NCI-H1048 (cell line): ENCODE data around the gene PITPNC1.
A peak's percentile ranks its signal among the peaks of the same experiment; 100 is the strongest.
"Not testable (repeated sequence)": the region's sequence is repeated elsewhere in the genome, so short reads cannot be mapped to it uniquely, and the experiment has no call there.

Experiments
- DNase-seq: peaks from one replicate; lab custom pipeline; 2025; lab: John Stamatoyannopoulos, UW

PITPNC1 gene

DNA sequence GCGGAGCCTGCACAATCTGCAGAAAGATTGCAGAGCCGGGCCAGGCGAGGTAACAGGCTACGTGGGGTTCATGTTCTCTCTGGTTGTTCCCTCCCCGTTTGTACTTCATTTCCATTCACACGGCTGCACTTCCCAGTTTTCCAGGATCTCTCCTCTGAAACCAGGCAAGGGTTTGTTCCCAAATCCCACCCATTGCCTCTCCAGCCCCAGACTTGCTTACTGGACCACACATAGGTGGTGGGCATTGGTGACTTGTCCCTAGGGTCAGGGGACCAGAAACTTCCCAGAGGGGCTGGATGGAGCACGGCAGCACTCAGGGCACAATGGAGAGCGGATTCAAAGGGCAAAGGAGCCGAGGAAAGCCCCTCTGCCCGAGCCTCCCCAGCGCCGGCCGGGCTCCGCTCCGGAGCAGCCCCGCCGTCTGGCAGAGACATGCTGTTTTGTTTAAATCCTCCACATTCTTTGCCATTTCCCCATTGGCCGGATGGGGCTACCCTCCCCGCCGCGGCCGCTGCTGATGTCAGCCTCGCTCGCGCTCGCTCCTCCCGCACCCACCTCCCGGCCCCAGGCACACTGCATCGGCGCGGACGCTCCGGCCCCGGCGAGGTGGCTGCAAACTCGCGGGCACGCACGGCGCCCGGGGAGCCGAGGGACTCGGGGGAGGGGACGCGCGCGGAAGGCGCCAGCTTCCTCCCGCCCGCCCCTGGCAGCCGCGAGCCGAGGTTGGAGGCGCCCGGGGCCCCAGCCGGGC is at the start of gene PITPNC1:
TSS of gene PITPNC1 (plus strand) at position 545 of the 751 bp plus-strand sequence.
- DNase-seq, result no peak

DNA sequence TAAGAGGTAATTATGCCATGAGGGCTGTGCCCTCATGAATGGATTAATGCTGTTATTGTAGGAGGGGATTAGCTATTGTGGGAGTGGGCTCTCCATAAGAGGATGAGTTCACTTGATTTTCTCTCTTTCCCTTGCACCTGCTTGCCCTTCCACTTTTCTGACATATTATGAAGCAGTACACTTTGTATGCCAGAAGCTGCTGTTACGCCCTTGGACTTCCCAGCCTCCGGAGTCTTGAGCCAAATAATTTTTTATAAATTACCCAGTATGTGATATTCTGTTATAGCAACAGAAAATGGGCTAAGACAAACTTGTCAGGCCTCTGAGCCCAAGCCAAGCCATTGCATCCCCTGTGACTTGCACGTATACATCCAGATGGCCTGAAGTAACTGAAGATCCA is 49.1 kb upstream of the PITPNC1 start:
- no peak for DNase-seq

DNA sequence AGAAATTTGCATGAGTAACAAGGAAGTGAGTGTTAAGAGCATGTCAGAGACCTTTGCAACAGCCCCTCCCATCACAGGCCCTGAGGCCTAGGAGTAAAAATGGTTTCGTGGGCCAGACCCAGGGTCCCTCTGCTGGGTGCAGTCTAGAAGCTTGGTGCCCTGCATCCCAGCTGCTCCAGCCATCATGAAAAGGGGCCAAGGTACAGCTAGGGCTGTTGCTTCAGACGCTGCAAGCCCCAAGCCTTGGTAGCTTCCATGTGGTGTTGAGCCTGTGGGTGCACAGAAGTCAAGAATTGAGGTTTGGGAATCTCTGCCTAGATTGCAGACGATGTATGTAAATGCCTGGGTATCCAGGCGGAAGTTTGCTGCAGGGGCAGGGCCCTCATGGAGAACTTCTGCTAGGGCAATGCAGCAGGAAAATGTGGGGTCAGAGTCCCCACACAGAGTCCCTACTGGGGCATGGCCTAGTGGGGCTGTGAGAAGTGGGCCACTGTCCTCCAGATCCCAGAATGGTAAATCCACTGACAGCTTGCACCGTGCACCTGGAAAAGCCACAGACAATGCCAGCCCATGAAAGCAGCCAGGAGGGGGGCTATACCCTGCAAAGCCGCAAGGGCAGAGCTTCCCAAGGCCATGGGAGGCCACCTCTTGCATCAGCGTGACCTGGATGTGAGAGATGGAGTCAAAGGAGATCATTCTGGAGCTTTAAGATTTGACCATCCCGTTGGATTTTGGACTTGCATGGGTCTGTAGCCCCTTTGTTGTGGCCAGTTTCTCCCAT is 45.5 kb upstream of the PITPNC1 start:
- not testable (repeated sequence) for DNase-seq

DNA sequence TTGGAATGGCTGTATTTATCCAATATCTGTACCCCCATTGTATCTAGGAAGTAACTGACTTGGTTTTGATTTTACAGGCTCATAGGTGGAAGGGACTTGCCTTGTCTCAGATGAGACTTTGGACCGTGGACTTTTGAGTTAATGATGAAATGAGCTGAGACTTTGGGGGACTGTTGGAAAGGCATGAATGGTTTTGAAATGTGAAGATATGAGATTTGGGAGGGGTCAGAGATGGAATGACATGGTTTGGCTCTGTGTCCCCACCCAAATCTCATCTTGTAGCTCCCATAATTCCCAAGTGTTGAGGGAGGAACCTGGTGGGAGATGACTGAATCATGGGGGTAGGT is 44.9 kb upstream of the PITPNC1 start:
- DNase-seq, result not testable (repeated sequence)

DNA sequence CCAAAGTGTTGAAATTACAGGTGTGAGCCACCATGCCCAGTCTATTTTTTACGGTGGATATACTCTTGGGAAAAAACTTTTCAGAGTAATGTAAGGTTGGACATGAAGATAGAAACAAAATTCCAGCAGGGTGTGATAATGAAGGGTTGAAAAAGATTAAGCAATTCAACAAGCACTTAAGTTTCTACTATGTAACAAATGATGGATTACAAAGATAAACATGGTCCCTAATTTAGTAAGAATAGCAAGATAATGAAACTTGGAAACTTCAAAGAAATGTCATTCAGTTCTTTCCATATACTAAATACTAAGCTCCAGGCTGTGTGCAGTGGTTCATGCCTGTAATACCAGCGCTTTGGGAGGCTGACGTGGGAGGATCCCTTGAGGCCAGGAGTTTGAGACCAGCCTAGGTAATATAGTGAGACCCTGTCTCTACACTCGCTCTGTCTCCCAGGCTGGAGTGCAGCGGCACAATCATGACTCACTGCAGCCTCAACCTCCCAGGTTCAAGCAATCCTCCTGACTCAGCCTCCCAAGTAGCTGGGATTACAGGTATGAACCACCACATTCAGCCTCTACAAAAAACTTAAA is 41.7 kb upstream of the PITPNC1 start:
- no peak for DNase-seq

DNA sequence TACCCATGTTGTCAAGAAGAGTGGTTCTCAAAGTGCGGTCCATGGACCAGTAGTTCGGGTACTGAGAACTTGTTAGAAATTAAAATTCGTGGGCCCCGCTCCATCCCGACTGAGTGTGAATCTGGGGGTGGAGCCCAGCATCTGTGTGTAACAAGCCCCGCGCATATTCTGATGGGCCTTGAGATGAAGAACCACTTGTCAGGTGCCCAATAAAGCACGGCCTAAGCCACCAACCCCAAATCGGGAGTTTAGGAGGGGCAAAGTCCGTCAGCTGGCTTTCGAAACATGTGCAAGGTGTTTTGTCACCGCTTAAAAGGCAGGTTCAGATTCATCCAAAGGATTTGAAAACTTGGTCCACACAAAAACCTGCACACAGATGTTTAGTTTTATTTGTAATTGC is 40.2 kb upstream of the PITPNC1 start:
- no peak for DNase-seq

DNA sequence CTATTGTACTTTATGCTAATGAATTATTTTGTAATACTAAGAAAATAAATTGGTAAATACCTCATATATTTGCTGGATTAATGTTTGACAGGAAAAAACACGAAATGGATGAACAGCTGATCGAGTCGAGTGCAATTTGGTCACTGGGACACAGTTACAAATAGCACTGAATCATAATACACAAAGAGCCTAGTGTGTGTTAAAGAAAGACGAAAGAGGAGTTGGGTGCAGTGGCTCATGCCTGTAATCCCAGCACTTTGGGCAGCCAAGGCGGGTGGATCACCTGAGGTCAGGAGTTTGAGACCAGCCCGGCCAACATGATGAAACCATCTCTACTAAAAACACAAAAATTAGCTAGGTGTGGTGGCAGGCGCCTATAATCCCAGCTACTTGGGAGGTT is 38.7 kb upstream of the PITPNC1 start:
- DNase-seq, result not testable (repeated sequence)

DNA sequence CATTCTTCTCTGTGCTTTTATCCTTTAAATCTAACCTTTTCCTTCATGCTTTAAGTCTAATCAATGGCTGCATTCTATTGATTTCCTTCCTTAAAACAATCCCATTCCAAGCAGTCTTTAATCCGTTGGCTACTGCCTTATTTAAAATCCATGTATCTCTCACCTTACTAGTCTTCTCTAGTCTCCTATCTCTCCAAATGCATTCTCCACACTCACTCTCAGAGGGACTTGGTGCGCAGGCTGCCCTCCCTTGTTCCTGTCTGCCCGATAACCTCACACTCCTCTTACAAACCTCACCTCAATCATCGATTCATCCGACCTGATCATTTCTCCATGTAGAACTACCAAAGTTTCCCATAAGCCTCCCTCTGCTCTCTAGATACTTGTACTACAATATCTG is 33.8 kb upstream of the PITPNC1 start:
- DNase-seq, result no peak

DNA sequence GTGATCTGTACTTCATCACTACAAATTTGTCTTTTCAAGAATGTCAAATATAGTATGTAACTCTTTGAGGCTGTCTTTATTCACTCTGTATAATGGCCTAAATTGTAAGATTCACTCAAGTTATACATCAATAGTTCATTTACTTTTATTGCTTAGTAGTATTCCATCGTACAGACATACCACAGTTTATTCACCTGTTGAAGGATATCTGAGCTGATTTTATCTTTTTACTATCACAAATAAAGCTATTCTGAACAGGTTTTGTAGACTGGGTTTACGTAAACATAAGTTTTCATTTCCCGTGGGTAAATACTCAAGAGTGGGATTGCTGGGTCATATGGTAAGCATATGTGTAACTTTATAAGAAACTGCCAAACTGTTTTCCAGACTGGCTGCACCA is 29.3 kb upstream of the PITPNC1 start:
- no peak for DNase-seq

DNA sequence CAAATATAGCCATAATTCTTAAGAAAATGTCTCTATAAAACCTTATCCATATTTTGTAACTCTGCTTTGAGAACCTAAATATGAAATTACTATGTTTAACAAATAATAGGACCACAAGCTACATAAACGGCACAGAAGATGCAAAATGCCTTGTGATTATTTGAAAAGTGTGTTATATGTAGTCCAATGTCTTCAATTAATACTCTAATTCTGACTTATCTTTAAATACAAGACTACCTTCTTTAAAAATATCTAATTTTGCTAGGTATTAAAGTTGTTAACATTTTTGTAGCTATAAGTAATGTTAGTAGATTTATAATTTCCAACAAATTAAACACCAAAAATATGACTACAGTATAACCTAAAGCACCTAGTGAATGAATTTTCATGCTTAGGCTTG is 27.7 kb upstream of the PITPNC1 start:
- DNase-seq, result no peak

DNA sequence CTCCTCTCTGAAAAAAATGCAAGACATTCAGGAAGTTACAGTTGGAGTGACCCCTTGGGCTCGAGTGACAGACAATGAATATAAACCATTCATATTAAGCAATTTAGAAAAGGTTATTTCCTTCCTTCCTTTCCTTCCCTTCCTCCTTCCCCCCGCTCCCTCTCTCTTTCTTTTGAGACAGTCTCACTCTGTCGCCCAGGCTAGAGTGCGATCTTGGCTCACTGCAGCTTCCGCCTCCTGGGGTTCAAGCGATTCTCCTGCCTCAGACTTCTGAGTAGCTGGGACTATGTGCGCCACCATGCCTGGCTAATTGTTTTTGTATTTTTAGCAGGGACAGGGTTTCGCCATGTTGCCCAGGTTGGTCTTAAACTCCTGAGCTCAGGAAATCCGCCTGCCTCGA is 23.9 kb upstream of the PITPNC1 start:
- no peak for DNase-seq

DNA sequence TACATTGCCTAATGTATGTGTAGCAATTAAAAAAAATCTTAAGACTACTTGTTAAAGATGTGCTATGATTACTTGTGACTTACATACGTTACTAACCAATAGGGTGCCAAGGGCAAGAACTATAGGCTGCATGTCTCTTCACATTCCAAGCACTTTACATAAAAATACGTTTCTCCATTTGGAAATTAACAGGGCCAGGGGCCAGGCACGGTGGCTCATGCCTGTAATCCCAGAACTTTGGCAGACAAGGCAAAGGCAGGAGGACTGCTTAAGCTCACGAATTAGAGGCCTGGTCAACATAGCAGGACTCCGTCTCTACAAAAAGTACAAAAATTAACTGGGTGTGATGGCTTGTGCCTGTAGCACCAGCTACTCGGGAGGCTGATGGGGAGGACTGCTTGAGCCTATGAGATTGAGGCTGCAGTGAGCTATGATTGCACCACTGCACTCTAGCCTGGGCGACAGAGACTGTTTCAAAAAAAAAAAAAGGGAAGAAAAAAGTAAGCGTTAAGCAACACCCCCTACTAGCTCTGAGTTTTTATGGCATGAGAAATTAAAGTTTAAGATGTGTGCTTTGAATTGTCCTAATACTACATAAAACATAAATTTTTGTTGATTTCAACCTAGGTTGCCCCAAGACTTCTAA is 23.0 kb upstream of the PITPNC1 start:
- no peak for DNase-seq

DNA sequence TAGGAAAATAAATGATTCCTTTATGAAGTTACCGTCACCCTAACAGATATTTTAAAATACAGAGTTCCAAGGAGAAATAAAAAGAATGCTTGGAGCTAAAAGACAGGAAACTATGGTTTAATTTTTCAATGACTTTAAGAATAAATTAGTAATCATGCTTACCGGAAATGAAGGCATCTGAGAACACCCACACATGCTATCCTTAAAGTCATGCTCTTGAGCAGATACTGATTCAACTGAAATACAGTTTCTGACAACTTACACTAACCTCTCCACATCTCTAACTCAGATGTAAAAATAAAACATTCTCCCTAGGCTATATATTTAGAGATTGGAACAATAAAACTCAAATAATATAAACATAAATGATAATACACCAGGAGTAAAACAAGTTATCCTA is 18.5 kb upstream of the PITPNC1 start:
- DNase-seq, result no peak

DNA sequence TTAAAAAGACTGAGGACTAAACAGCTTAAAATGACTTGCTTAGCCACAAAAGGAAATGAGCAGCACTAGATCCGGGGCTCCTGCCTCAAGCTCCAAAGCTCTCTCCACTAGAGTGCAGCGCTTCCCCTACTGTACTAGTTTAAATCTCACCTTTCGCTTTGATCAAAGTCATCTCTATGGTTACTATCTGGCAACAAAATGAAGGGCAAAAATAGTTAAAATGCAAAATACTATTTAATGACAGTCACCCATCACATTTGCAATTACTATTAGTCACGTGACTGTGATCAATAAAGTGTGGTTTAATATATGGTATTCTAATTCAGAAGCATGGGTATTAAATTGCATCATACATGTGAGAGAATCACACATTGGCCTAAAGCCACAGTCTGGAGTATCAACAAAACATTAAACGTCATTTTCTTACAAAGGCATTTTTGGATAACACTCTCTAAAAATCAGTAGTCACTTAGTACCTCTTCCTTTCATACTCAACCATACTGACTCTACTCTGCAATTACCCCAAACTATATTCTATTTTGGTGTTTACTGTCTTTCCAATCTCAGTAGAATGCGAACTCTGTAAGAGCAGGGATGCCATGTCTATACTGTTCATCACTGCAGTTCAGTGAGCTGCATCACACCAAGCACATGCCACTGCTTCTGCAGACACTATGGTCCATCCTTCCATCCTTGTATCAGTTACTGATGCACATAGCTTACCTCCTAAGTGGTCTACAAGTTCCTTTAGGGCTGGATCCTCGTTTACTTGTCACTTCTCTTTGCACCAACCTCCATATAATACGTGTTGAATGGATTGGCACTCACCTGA is 16.9 kb upstream of the PITPNC1 start:
- no peak for DNase-seq

DNA sequence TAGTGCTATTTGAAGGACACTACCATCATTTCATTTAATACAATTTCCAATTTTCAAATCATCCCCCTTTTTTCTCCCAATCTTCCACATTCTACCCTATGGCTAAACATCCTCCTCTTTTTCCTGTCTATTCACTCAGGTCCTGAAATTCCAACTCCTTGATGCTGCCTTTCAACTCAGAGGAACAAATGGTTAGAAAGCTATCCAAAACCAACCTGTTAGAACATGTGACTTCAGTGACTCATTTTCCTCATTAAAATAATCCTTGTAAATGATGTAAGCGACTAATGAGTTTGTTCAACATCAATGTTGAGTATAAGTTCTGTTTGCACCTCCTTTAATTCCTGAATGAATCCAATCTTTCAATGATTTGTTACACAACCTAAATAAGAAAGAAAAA is 16.2 kb upstream of the PITPNC1 start:
- no peak for DNase-seq

DNA sequence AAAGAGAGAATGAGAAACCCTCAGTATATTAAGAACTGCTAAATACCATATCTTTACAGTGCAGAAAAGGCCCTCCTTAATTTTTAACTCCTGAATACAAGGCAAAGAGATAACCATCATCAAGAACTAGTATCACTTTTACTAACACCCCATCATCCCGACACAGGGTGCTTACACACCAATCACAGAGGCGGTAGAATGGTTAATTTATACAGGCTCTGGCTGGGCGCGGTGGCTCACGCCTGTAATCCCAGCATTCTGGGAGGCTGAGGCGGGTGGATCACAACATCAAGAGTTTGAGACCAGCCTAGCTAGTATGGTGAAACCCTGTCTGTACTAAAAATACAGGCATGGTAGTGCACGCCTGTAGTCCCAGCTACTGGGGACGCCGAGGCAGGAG is 14.9 kb upstream of the PITPNC1 start:
- DNase-seq, result no peak

DNA sequence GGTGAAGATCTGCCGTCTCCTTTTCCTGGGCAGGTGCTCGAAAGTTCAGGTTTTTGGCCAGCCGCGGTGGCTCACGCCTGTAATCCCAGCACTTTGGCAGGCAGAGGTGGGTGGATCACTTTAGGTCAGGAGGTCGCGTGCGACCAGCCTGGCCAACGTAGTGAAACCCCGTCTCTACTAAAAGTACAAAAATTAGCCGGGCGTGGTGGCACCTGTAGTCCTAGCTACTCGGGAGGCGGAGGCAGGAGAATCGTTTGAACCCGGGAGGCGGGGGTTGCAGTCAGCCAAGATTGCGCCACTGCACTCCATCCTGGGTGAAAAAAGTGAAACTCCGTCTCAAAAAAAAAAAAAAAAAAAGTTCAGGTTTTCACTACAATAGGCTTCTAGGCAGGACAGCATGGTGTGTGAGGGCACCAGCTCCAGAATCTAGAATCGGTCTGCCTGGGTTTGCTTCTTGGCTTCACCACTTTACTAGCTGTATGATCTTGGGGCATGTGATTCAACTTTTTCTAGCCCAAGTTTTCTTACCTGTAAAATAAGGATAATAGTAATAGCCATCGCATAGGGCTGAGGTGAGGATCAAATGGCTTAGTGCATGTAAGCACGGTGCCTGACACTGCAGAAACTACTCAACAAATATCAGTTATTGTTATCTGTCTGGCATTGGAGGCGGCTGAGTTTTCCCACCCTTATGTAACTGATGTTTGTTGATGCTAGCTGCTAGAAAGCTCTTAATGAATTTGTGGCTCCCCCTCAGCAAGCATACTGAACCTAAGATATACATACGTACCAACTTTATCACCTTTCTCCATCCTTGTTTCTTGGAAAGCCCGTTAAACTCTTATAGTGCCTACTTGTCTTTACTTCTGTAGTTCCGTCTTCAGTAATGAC is 12.0 kb upstream of the PITPNC1 start:
- DNase-seq, result no peak

DNA sequence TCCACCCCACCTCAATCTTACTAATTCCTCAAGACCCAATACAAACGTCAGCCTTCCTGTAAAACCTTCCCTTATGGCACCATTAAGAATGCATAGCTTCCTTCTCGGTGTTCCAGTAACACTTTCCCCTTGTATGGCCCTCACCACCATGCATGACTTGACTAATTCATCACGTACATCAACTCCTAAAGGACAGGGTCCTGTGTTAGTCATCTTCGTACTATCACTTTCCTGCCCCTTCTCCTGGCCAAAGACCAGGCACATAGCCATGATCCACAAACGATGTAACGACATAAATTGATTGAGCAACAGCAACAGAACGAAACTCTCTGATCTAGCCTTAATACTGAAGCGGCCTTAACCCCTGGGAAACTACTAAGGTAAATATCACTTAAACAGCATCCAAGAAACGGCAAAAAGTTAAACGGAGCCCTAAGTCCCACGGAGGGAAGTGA is 11.3 kb upstream of the PITPNC1 start:
- DNase-seq, result no peak

DNA sequence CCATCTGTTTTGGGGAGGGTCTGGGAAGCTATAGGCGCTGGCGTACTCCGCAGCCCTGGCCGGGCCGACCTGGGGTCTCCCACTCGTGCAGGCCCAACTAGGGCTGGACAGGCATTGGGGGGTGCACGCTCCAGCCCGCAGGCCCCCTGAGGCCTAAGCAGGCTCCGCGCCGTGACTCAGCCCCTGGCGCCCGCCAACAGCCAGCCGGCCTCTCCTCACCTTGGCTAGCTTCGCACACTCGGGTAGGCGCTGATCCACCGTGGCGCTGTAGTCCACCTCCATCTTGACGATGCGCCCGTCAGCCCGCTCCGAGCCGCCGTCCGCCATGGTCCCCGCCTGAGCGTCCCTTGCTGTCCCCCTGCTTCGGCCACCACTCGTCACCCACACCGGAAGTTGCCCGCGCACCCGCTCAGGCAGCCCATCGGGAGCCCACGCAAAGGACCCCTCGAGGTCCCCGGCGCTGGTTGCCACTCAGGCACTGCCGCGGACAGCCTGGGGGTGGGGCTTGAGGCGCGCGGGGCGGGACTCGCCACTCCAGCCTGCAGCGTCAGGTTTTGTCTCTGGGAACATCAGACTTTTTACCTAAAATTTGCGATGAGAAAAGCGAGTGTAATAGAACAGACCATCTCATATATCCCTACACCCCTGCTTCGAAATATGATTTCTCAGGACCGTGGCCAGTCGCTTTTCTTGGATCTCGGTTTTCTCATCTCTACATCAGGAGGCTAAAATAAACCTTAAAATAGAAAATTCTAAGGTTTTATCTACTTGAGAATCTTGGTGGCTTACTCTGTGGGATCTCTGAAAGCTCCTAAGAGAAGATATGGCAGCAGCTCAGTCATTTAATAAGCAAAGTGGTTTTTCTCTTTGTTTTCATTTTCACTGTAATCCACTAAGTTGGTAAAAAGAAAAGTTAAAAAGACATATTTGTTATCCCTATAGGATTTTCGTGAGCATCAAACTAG is 10.6 kb upstream of the PITPNC1 start, which contains the start of gene PSMD12:
TSS of gene PSMD12 (minus strand) at position 385 of the 965 bp plus-strand sequence. CDS start at position 327, 58 bp downstream.
- peak; percentile 80 for DNase-seq
